ENCODE data around the gene RPL37A. TPM values are rescaled to one million over a fixed set of nuclear protein-coding genes. Genes with fewer than 3 reads are reported as not detected.

The RPL37A gene
- total RNA-seq, 4 donors from 2014 or later: 1,101 to 2,003 (median 1,461) TPM

GRCh38 chr2:216549926-216550690 is 51.5 kb downstream of the RPL37A start:
- no peak for TF ChIP-seq CTCF (IDR thresholded peaks at IDR 0.05; ENCODE audit: low read depth)

- no peak for TF ChIP-seq CTCF (IDR thresholded peaks at IDR 0.05; ENCODE audit: low read depth)
These were observed 52.8 kb downstream of the RPL37A start for GRCh38 chr2:216551234-216552068.

GRCh38 chr2:216553093-216553478 is 54.4 kb downstream of the RPL37A start:
- TF ChIP-seq CTCF (IDR thresholded peaks at IDR 0.05; ENCODE audit: low read depth): no peak

Other genes with a start within 250 kb of the RPL37A start
- gene MARCHF4, start 126.4 kb upstream of the RPL37A start, total RNA-seq: not detected
- 10 to 100 TPM; 13.2 to 39.7 (median 23.6) TPM for gene SMARCAL1, start 86.4 kb upstream of the RPL37A start, total RNA-seq
- 10 to 100 TPM; 18.9 to 50.5 (median 22.9) TPM for gene IGFBP2, start 134.6 kb downstream of the RPL37A start, total RNA-seq
- 100 to 1,000 TPM in 3 of 4 donors, 10 to 100 TPM in 1; 74.8 to 661 (median 512) TPM for gene IGFBP5, start 196.7 kb downstream of the RPL37A start, total RNA-seq

All from subcutaneous adipose tissue (tissue), 4 donors.